Activated CD4-positive, alpha-beta T cell treated with anti-CD3 and anti-CD28 coated beads, Interleukin-2, Interleukin-4, amounts not matched to agents 100 ng/mL and 50 ng/mL, durations not matched to agents 16 hours and 8 hours (primary cell): ENCODE data around the gene MUC4.

Source experiments
- DNase-seq: peaks from one replicate; pipeline ENCODE4 v3.0.0-alpha.2; 2020; ENCODE audit warnings: low spot score

Gene MUC4

DNA sequence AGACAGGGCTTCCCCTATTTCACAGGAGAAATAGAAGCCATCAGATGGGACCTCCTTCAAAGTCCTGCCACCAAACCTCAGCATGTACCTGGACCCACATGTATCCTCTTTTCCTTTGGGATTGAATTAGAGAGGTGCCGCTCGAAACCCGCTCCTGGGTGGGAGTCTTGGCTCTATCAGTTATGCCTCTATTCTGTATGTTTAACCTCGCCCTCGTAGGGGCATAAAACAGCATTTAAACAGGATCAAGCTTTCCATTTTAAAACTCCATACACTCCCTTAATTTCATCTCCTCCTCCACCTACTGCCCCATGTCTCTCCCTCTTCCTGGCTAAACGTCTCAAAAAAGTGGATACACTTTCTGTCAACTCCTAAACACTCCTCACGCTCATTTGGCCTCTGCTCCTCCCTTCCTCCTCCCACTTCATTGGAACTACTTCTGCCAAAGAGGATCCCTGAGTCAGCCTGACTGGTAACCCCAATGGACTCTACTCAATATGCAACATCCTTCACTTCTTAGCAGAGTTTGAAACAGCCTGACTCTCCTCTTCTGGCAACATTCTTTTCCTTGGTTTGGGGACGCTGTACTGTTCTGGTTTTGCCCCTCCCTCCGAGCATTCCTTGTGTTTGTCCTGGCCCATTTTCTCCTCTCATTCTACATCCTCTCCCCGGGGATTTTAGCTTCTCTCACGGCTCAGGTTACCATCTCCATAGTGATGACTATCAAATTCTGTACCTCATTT lies 114.0 kb downstream of the MUC4 start:
- no peak for DNase-seq
